ENCODE measurements around the gene SLC1A5. TPM values are rescaled to one million over a fixed set of nuclear protein-coding genes. Genes with fewer than 3 reads are reported as not detected.

SLC1A5 gene
- total RNA-seq, 4 donors from 2014 or later: 42.8 to 93.6 (median 66.7) TPM

- no peak for DNase-seq (ENCODE audit: extremely low spot score)
- intact Hi-C loops (cut with DNase I): loop anchor here (10.0 kb wide), 1 partner anchor 240 kb away; no protein-coding TSS in a partner anchor
- H3K4me3 ChIP-seq: no peak overlapping the region
- 77% methylated on average over 16 of the region's 39 CpGs for WGBS
- H3K36me3 ChIP-seq: peaks cover 0 to 48% (median 39%) of the 10 kb centered on the region in 4 donors
- TF ChIP-seq POLR2AphosphoS5 (IDR thresholded peaks at IDR 0.05) (no peak), CTCF (IDR thresholded peaks at IDR 0.05) (no peak), EP300 (IDR thresholded peaks at IDR 0.05) (no peak), POLR2A (IDR thresholded peaks at IDR 0.05; ENCODE audit: low read depth) (no peak)
- peaks cover 0 to 53% (median 43%) of the 10 kb centered on the region in 4 donors for H3K4me1 ChIP-seq
- no peaks in the 10 kb centered on the region for H3K27me3 ChIP-seq
- H3K9me3 ChIP-seq: no peaks in the 10 kb centered on the region
- H3K27ac ChIP-seq (replicated peaks in 1 of 4): peak overlapping the region; percentile 61 to 81 (median 66)
Measured at GRCh38 chr19:46755077-46755852, 33.1 kb downstream of the SLC1A5 start.

GRCh38 chr19:46753420-46754155 is 34.8 kb downstream of the SLC1A5 start:
- Histone ChIP-seq H3K36me3 (peaks cover 0 to 64% (median 46%) of the 10 kb centered on the region in 4 donors), H3K27ac (replicated peaks in 1 of 4) (peak overlapping the region in 1 of 4 donors; percentile 81), H3K4me1 (peaks cover 0 to 42% (median 30%) of the 10 kb centered on the region in 4 donors), H3K4me3 (no peak overlapping the region), H3K27me3 (no peaks in the 10 kb centered on the region), H3K9me3 (no peaks in the 10 kb centered on the region)
- 29% methylated on average over 4 of the region's 4 CpGs for WGBS
- TF ChIP-seq POLR2A (IDR thresholded peaks at IDR 0.05; ENCODE audit: low read depth) (no peak), EP300 (IDR thresholded peaks at IDR 0.05) (no peak), CTCF (IDR thresholded peaks at IDR 0.05) (peak in 2 of 3 experiments; percentile 37 to 43)
- intact Hi-C loops (cut with DNase I): loop anchor here (10.0 kb wide), 1 partner anchor 241 kb away; no protein-coding TSS in a partner anchor
- DNase-seq (ENCODE audit: extremely low spot score): no peak

- no peak for DNase-seq (ENCODE audit: extremely low spot score)
- no peak overlapping the region for H3K4me3 ChIP-seq
- no peaks in the 10 kb centered on the region for H3K9me3 ChIP-seq
- no peak overlapping the region for H3K27ac ChIP-seq (replicated peaks in 1 of 4)
- no peaks in the 10 kb centered on the region for H3K27me3 ChIP-seq
- intact Hi-C loops (cut with DNase I): no loop called here
- H3K36me3 ChIP-seq: peaks cover 0 to 44% (median 29%) of the 10 kb centered on the region in 4 donors
- WGBS: 85% methylated on average over 21 of the region's 21 CpGs
- H3K4me1 ChIP-seq: peaks cover 23 to 36% (median 32%) of the 10 kb centered on the region in 4 donors
- peak; percentile 59 to 86 (median 61) for TF ChIP-seq CTCF (IDR thresholded peaks at IDR 0.05)
- no peak for TF ChIP-seq POLR2AphosphoS5 (IDR thresholded peaks at IDR 0.05)
Measured at GRCh38 chr19:46748325-46749109, 39.9 kb downstream of the SLC1A5 start.

- no peak for DNase-seq (ENCODE audit: extremely low spot score)
- Histone ChIP-seq H3K27ac (replicated peaks in 1 of 4) (peak within 1 kb of the TSS; percentile 88 to 96 (median 92)), H3K4me1 (peaks cover 34 to 56% (median 52%) of the 10 kb centered on the region in 4 donors), H3K36me3 (peaks cover 0 to 30% (median 23%) of the 10 kb centered on the region in 4 donors), H3K9me3 (no peaks in the 10 kb centered on the region), H3K4me3 (peak within 1 kb of the TSS; percentile 83 to 99 (median 94)), H3K27me3 (no peaks in the 10 kb centered on the region)
- intact Hi-C loops (cut with DNase I): no loop called here
- no peak for TF ChIP-seq EP300 (IDR thresholded peaks at IDR 0.05)
- TF ChIP-seq POLR2AphosphoS5 (IDR thresholded peaks at IDR 0.05): no peak
- TF ChIP-seq CTCF (IDR thresholded peaks at IDR 0.05): no peak
- no peak for TF ChIP-seq POLR2A (IDR thresholded peaks at IDR 0.05; ENCODE audit: low read depth)
- 7% methylated on average over 5 of the region's 74 CpGs for WGBS
Measured at GRCh38 chr19:46746281-46747057, 41.9 kb downstream of the SLC1A5 start, which contains the start of gene STRN4. Gene STRN4, minus strand, starts transcription at chr19:46746450. Its CDS starts 20 bp downstream, at chr19:46746430.
